Body of pancreas (tissue), 4 donors: ENCODE results near the gene PHYKPL.

ENCODE experiments used
- CTCF ChIP-seq, 7 experiments: fragments of 450-650 bp in 4 of 7; fragments of 200-600 bp in 3 of 7; sonication (generic) in 3 of 7; IDR thresholded peaks; one replicate each; pipeline ENCODE4 v1.5.1; 2016 to 2019; ENCODE audit warnings: antibody characterized with exemption in 7 of 7
- POLR2A ChIP-seq, 3 donors: fragments of 450-650 bp; IDR thresholded peaks; one replicate each; pipeline ENCODE4 v1.6.1; 2016; ENCODE audit warnings: antibody characterized with exemption in 3 of 3, mild to moderate bottlenecking in 2 of 3

- no peak for TF ChIP-seq CTCF (IDR thresholded peaks at IDR 0.05)
- TF ChIP-seq POLR2A (IDR thresholded peaks at IDR 0.05) = no peak
Measured at GRCh38 chr5:178271231-178271630, 38.6 kb upstream of the PHYKPL start.
